Small intestine (tissue), 7 donors: Measurements from ENCODE around the gene FMO2. TPM values are rescaled to one million over a fixed set of nuclear protein-coding genes. Genes with fewer than 3 reads are reported as not detected.

Experiments
- DNase-seq, 2 donors: peaks; one replicate each; pipeline versions ENCODE4 v3.0.0 to v3.0.0-alpha.2; 2013
- FAIRE-seq: peaks from 2 replicates; lab custom pipeline; 2012; peaks lifted over from hg19 to GRCh38; lab: Jason Lieb, UNC
- H3K27ac ChIP-seq, 3 donors: one replicate each; pipeline ENCODE4 v1.5.1; 2013; ENCODE audit warnings: low read length in 2 of 3, mild to moderate bottlenecking in 2 of 3, control low read depth in 1 of 3, inconsistent platforms in 1 of 3, low read depth in 1 of 3, moderate library complexity in 1 of 3
- H3K27me3 ChIP-seq, 3 donors: one replicate each; pipeline ENCODE4 v1.6.1; 2013; ENCODE audit warnings: low read length in 3 of 3, inconsistent platforms in 1 of 3; ENCODE audit not compliant: control insufficient read depth in 3 of 3, insufficient read depth in 3 of 3
- H3K36me3 ChIP-seq, 3 donors: one replicate each; pipeline ENCODE4 v1.6.1; 2013; ENCODE audit warnings: low read length in 3 of 3, inconsistent platforms in 1 of 3, low read depth in 1 of 3, mild to moderate bottlenecking in 1 of 3, moderate library complexity in 1 of 3; ENCODE audit not compliant: control insufficient read depth in 3 of 3, insufficient read depth in 2 of 3
- H3K4me1 ChIP-seq, 3 donors: one replicate each; pipeline ENCODE4 v1.6.1; 2013; ENCODE audit warnings: low read length in 2 of 3, inconsistent platforms in 1 of 3, low read depth in 1 of 3, mild to moderate bottlenecking in 1 of 3, moderate library complexity in 1 of 3; ENCODE audit not compliant: control insufficient read depth in 3 of 3, insufficient read depth in 2 of 3
- H3K4me3 ChIP-seq, 3 donors: one replicate each; pipeline ENCODE4 v1.5.1; 2013; ENCODE audit warnings: low read length in 3 of 3, control low read depth in 1 of 3, inconsistent platforms in 1 of 3, low read depth in 1 of 3, mild to moderate bottlenecking in 1 of 3, moderate library complexity in 1 of 3
- H3K9me3 ChIP-seq, 2 donors: one replicate each; pipeline ENCODE4 v1.6.1; 2013; ENCODE audit warnings: low read depth in 1 of 2, low read length in 1 of 2; ENCODE audit not compliant: control insufficient read depth in 2 of 2, insufficient read depth in 1 of 2
- WGBS, 3 donors: extraction: QIAGEN DNeasy Blood & Tissue Kit; methylation state at CpG; one replicate each; pipeline ENCODE4 v1.1.7; 2013; 5-methylcytosine and 5-hydroxymethylcytosine counted together
- polyA plus RNA-seq, 4 donors: library from polyadenylated mRNA; stranded (reverse) in 3 of 4; unstranded in 1 of 4; fragments of 200-250 nt in 3 of 4; fragments of 120-200 nt in 1 of 4; gene quantifications; one replicate each; pipeline versions ENCODE4 v1.2.1 to v1.2.3, GENCODE V29; 2013
- donor health status: healthy with polysubstance abuse.
- donor health status: control.
- donor health status: control.
- donor health status: Bipolar disorder and iron deficiency.
- donor health status: healthy.

FMO2 gene
- polyA plus RNA-seq, 4 donors, result 0.06 to 1.6 (median 0.65) TPM

GRCh38 chr1:171206204-171206977 is 21.3 kb downstream of the FMO2 start:
- WGBS, 3 donors, result 66 to 69% (median 66%) methylated on average over 3 of the region's 3 CpGs
- DNase-seq (no peak), FAIRE-seq (no peak)
- Histone ChIP-seq H3K27ac (no peak overlapping the region), H3K36me3 (no peaks in the 10 kb centered on the region), H3K27me3 (no peaks in the 10 kb centered on the region), H3K9me3 (no peaks in the 10 kb centered on the region), H3K4me1 (peaks cover 0 to 23% (median 2%) of the 10 kb centered on the region in 3 donors), H3K4me3 (no peak overlapping the region)

GRCh38 chr1:171206978-171207355 is 21.9 kb downstream of the FMO2 start:
- Histone ChIP-seq H3K4me3 (no peak overlapping the region), H3K4me1 (peaks cover 0 to 23% (median 2%) of the 10 kb centered on the region in 3 donors), H3K27ac (peak overlapping the region in 1 of 3 donors; percentile 14), H3K36me3 (no peaks in the 10 kb centered on the region), H3K9me3 (no peaks in the 10 kb centered on the region), H3K27me3 (no peaks in the 10 kb centered on the region)
- DNase-seq (no peak), FAIRE-seq (no peak)
- WGBS, 3 donors, result 92 to 100% (median 96%) methylated on average over 1 of the region's 1 CpG

GRCh38 chr1:171207377-171207776 is 22.3 kb downstream of the FMO2 start:
- 59 to 80% (median 61%) methylated on average over 2 of the region's 2 CpGs for WGBS, 3 donors
- no peak for FAIRE-seq
- H3K4me1 ChIP-seq, result peaks cover 0 to 23% (median 2%) of the 10 kb centered on the region in 3 donors

GRCh38 chr1:171210355-171210754 is 25.3 kb downstream of the FMO2 start:
- peaks cover 0 to 7% of the 10 kb centered on the region in 2 donors for H3K9me3 ChIP-seq
- no peaks in the 10 kb centered on the region for H3K27me3 ChIP-seq
- H3K36me3 ChIP-seq, result no peaks in the 10 kb centered on the region
- 6 to 28% (median 18%) methylated on average over 1 of the region's 1 CpG for WGBS, 3 donors
- DNase-seq (peak; percentile 77 to 94), FAIRE-seq (peak; percentile 51)
- peak overlapping the region in 1 of 3 donors; percentile 40 for H3K27ac ChIP-seq
- no peak overlapping the region for H3K4me3 ChIP-seq
- peaks cover 0 to 23% (median 2%) of the 10 kb centered on the region in 3 donors for H3K4me1 ChIP-seq

More at GRCh38 chr1:171207377-171207776, 22.3 kb downstream of the FMO2 start:
- peak in 1 of 2 donors; percentile 36 for DNase-seq
- Histone ChIP-seq H3K36me3 (no peaks in the 10 kb centered on the region), H3K27me3 (no peaks in the 10 kb centered on the region), H3K9me3 (no peaks in the 10 kb centered on the region), H3K27ac (peak overlapping the region in 1 of 3 donors; percentile 14), H3K4me3 (no peak overlapping the region)

- H3K4me3 ChIP-seq, result no peak overlapping the region
- DNase-seq (no peak), FAIRE-seq (no peak)
- H3K36me3 ChIP-seq, result no peaks in the 10 kb centered on the region
- peaks cover 0 to 16% (median 2%) of the 10 kb centered on the region in 3 donors for H3K4me1 ChIP-seq
- peaks cover 0 to 7% of the 10 kb centered on the region in 2 donors for H3K9me3 ChIP-seq
- H3K27ac ChIP-seq, result no peak overlapping the region
- 80 to 87% (median 81%) methylated on average over 3 of the region's 3 CpGs for WGBS, 3 donors
- H3K27me3 ChIP-seq, result no peaks in the 10 kb centered on the region
Measured at GRCh38 chr1:171212607-171213351, 27.7 kb downstream of the FMO2 start.

GRCh38 chr1:171213559-171214454 is 28.7 kb downstream of the FMO2 start:
- Histone ChIP-seq H3K4me3 (no peak overlapping the region), H3K27me3 (no peaks in the 10 kb centered on the region), H3K27ac (no peak overlapping the region), H3K4me1 (peaks cover 0 to 13% (median 2%) of the 10 kb centered on the region in 3 donors), H3K9me3 (peaks cover 0 to 15% of the 10 kb centered on the region in 2 donors), H3K36me3 (no peaks in the 10 kb centered on the region)
- 78 to 83% (median 79%) methylated on average over 12 of the region's 12 CpGs for WGBS, 3 donors
- DNase-seq (no peak), FAIRE-seq (no peak)

- no peak overlapping the region for H3K27ac ChIP-seq
- FAIRE-seq, result no peak
- H3K36me3 ChIP-seq, result no peaks in the 10 kb centered on the region
- peaks cover 0 to 6% (median 3%) of the 10 kb centered on the region in 3 donors for H3K4me1 ChIP-seq
- H3K27me3 ChIP-seq, result no peaks in the 10 kb centered on the region
- H3K9me3 ChIP-seq, result peaks cover 0 to 15% of the 10 kb centered on the region in 2 donors
- DNase-seq, result no peak
- H3K4me3 ChIP-seq, result no peak overlapping the region
- WGBS, 3 donors, result 84 to 89% (median 86%) methylated on average over 9 of the region's 9 CpGs
Measured at GRCh38 chr1:171217658-171218443, 32.8 kb downstream of the FMO2 start.
